Activated naive CD4-positive, alpha-beta T cell treated with anti-CD3 and anti-CD28 coated beads, Interleukin-2, amount 50 U/mL, for 72 hours (primary cell): ENCODE measurements around the gene THRA. TPM values are rescaled to one million over a fixed set of nuclear protein-coding genes. Genes with fewer than 3 reads are reported as not detected.

Source experiments
- ATAC-seq, 2 donors: fragments of 150-1000 bp; cut with Tn5 transposase; 2 replicates each; pipeline ENCODE4 v1.10.0; 2021; ENCODE audit warnings: mild to moderate bottlenecking in 2 of 2, moderate library complexity in 2 of 2
- DNase-seq, 2 donors: peaks; one replicate each; pipeline ENCODE4 v3.0.0; 2021 to 2022; ENCODE audit warnings: low spot score in 2 of 2
- H3K27ac Mint-ChIP-seq, 2 donors: one replicate each; pipeline ENCODE4 v1.8.0; 2022; ENCODE audit warnings: mild to moderate bottlenecking in 2 of 2, mixed read lengths in 2 of 2
- H3K36me3 Mint-ChIP-seq, 2 donors: one replicate each; pipeline ENCODE4 v1.8.0; 2022; ENCODE audit warnings: mixed read lengths in 2 of 2
- H3K9me3 Mint-ChIP-seq, 2 donors: one replicate each; pipeline ENCODE4 v1.8.0; 2022; ENCODE audit warnings: mixed read lengths in 2 of 2
- total RNA-seq, 2 donors: library from RNA; stranded (reverse); gene quantifications; one replicate each; pipeline ENCODE4 v1.2.3, GENCODE V29; 2022

Gene THRA
- total RNA-seq, 2 donors from 2014 or later, result 14.5 to 19.3 TPM

DNA sequence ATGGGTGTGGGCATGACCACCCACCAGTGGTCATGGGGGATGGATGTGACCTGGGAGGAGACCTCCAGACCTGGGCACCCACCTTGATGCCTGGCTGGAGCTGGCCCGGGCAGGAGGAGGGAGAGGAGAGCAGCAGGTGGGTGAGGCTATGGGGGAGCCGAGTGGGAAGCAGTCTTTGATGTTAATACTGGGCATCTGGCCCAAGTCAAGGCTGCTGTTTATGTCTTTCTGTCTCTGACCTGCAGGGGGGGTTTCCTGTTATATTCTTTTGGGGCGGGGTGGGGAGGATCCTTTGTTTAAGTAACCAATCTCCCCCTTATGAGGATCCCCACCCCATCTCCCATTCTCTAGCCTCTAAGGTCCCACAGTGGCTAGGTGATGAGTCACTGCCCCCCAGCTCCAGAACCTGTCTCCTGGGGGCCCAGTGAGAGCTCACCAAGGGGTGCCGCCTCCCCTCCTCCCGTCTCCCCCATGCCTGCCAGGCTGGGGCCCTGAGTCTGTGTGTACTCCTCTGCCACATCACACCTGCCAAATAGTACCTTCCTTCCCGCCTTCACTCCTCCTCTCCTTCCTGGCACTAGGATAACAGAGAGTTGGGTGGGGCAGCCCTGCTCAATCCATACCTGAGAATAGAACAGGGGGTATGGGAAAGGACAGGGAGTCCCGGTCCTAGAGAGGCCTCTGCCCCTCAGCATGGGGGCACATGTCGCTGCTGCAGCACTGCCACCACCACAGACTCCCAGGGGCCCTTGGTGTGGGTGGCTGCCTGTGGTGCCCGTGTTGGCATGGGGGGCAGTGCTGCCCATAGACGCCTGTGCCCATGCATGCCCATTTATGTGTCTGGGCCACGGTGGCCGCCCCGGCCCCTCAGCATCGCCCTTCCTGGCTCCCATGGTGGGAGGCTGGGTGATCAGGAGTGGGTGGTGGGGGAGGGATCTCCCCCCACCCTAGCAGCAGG lies 7.3 kb downstream of the THRA start:
- peak; percentile 23 to 47 for ATAC-seq
- no peak for DNase-seq
- H3K9me3 Mint-ChIP-seq, result peaks cover 0 to 4% of the 10 kb centered on the region in 2 donors
- H3K27ac Mint-ChIP-seq, result peak overlapping the region; percentile 83 to 93
- no peaks in the 10 kb centered on the region for H3K36me3 Mint-ChIP-seq

DNA sequence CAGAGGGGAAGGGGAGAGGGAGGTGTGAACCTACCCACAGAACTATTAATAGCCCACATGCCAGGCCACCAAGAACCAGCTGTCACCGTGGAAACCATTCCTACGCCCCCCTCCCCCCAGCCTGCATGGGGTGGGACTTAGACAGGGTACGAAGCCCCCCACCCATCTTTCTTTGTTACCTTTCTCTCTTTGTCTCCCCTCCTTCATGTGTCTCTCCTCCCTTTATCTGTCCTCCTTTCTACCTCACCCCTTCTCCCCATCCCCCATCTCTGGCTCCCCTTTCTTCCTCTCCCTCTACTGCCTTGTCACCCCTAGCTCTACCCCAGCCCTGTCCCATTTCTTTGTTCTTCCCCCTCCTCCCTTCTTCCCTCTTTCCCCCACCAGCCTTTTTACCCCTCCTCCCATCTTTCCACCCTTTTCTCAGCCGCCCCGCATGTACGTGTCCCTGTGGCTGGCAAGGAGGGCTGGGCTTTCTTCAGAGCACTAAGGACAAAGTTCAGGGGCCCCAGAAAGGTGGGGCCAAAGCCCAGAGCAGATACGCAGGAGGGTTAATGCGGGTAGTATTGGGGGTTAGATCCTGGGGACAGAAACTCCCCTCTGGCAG lies 8.0 kb downstream of the THRA start:
- Mint-ChIP-seq H3K36me3 (no peaks in the 10 kb centered on the region), H3K27ac (peak overlapping the region in 1 of 2 donors; percentile 93)

DNA sequence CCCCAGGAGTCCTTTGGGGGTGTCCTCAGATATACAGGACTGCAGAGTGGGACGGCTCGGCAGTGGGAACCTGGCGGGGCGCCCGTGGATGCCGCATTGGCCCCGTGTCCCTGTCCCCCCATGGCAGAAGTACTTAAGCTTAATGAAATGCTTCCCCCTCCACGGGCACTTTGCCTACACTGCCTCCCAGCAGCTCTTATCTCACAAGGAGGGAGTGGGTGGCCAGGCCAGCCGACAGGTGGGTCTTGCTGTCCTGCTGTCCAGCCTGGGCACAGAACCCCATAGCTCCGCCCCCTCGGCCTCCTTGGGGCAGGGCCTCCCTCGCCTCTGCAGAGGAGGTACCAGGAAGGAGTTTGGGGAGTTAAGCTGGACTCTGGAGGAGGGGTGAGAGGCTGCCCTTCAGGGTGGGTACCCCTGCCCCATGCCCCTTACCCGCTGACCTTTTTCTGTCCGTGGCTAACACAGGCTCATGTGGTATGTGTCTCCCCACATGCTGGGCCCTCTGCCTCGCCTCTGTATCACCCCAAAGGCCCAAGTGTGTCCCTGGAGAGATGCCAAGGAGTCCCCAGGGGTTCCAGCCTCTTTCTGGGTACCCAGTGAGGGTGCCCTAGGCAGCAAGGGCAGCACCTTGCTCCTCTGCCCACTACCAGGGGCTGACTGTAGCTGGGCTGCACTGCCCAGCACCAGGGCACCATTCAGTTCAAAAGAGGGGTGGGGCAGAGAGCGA lies 8.7 kb downstream of the THRA start:
- Mint-ChIP-seq H3K27ac (no peak overlapping the region), H3K36me3 (no peaks in the 10 kb centered on the region), H3K9me3 (peaks cover 0 to 4% of the 10 kb centered on the region in 2 donors)
- ATAC-seq, result no peak
- DNase-seq, result no peak

More for the DNA sequence above, 8.0 kb downstream of the THRA start:
- DNase-seq (no peak), ATAC-seq (no peak)
- peaks cover 0 to 4% of the 10 kb centered on the region in 2 donors for H3K9me3 Mint-ChIP-seq

DNA sequence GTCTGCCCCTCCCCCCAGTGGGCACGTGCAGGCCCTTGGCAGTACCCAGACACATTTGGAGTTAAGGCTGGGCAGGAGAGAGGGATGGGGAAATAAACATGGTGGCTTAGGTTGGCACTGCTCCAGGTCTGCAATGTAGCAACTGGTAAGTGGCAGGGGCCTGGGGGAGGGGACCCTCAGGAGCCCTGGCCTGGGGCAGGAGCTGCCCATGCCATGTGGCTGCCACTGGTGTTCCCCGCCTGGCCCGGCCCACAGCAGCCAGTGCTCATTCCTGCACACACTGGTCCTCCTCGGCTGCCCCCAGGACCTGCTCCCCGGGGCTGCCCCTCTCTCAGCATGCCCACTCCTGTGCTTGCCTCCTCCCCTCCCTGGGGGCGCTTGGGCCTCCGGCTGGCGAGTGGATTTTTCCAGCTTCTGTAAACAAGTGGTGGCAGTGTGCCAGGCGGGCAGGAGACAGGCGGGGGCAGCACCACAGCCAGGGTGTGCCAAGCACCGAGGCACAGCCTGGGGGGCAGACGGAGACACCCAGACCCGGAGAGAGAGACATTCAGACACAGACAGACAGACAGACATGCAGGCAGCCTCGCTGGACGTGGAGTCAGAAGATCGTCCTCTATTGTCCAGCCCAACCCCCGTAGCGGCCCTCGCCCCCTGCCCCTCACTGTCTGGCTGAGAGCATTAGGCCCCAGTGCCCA lies 9.4 kb downstream of the THRA start:
- H3K9me3 Mint-ChIP-seq, result peaks cover 0 to 3% of the 10 kb centered on the region in 2 donors
- DNase-seq (no peak), ATAC-seq (no peak)
- H3K27ac Mint-ChIP-seq, result no peak overlapping the region
- no peaks in the 10 kb centered on the region for H3K36me3 Mint-ChIP-seq

DNA sequence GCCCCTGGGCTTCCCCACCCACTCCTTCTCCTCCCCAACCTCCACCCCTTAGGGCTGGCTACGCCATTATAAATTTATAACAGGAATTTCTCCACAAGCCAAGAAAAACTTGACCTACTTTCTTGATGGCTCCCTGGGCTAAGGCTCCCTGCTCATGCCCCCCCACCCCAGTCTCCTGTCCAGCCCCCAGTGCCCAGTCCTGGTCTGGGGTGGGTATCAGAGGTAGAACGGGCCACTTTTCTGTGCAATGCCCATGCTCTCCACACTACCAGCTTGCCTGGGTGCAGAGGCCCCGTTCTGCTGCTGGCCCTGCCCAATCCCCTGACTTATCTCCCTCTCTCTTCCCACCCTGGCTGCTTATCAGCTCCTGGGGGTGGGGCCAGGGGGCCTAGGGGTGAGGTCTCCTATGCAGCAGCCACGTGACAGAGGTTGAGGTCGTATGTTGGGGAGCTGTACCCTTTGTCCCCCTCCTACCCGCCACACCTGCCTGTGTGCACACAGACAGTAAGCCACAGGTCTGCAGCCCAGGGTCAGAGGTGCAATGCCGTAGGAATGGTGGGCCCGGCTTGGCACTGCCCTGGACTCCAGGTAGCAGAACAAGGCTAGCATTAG lies 10.1 kb downstream of the THRA start:
- ATAC-seq (no peak), DNase-seq (no peak)
- Mint-ChIP-seq H3K27ac (no peak overlapping the region), H3K9me3 (no peaks in the 10 kb centered on the region), H3K36me3 (no peaks in the 10 kb centered on the region)

DNA sequence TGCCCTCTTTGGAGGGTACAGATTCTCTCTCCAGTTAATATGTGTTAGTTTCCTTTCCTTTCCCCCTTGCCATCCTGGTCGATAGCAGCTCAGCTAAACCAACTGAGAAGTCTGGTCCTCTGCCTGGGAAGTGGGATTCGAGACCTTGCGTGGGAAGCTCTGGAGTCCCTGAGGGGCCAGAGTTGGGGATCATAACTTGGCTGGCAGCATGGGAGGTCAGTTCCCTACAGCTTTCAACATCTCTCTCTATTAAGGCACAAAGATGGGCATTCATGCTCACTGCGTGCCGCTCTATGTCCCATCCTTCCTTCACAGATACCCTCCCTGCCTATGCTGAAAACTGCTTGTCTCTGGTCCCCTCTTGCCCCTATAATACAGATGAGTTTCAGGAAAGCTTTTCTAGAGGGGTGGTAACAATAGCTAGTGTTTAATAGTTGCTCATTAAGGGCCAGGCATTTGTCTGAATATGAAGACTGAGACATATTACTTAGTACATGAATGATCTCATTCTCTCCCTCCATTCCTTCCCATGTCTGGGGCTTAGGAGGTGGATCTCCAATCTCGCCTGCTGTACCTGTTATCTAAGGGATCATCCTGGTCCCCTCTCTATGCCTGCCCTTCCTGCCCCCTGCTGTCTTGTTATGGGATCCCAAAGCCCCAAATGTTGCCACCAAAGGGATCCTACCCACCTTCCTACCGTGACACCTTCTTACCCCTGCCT lies 10.8 kb downstream of the THRA start:
- Mint-ChIP-seq H3K36me3 (no peaks in the 10 kb centered on the region), H3K27ac (no peak overlapping the region), H3K9me3 (no peaks in the 10 kb centered on the region)
- ATAC-seq (no peak), DNase-seq (no peak)

DNA sequence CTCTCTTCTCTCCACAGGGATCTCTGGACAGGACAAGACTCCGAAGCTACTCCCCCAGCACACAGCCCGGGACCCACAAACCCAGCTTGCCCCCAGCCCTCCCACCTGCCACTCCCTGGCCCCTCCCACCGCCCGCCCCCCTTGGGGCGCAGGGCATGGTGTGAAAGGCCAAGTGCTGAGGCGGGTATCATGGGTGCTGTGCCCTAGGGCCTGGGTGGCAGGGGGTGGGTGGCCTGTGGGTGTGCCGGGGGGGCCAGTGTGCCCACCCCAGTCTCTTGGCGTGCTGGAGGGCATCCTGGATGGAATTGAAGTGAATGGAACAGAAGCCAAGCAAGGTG lies 11.4 kb downstream of the THRA start:
- H3K36me3 Mint-ChIP-seq, result no peaks in the 10 kb centered on the region
- no peak for ATAC-seq
- no peaks in the 10 kb centered on the region for H3K9me3 Mint-ChIP-seq
- DNase-seq, result no peak
- H3K27ac Mint-ChIP-seq, result no peak overlapping the region

DNA sequence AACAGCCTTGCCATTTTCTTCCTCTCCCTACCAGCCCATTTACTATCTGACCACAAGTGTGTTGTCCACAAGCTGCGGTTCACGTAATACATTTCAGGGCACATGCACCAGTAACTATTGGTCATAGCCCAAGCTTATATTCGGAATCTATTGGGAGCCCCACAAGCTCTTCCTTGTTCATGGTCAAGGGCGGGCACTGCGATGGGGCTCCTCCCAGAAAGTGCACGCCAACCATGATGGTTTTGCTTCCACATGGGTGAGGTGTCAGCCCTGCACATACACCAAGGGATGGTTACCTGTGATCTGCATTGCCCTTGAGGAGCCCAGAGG lies 12.1 kb downstream of the THRA start:
- H3K9me3 Mint-ChIP-seq, result no peaks in the 10 kb centered on the region
- no peak for DNase-seq

DNA sequence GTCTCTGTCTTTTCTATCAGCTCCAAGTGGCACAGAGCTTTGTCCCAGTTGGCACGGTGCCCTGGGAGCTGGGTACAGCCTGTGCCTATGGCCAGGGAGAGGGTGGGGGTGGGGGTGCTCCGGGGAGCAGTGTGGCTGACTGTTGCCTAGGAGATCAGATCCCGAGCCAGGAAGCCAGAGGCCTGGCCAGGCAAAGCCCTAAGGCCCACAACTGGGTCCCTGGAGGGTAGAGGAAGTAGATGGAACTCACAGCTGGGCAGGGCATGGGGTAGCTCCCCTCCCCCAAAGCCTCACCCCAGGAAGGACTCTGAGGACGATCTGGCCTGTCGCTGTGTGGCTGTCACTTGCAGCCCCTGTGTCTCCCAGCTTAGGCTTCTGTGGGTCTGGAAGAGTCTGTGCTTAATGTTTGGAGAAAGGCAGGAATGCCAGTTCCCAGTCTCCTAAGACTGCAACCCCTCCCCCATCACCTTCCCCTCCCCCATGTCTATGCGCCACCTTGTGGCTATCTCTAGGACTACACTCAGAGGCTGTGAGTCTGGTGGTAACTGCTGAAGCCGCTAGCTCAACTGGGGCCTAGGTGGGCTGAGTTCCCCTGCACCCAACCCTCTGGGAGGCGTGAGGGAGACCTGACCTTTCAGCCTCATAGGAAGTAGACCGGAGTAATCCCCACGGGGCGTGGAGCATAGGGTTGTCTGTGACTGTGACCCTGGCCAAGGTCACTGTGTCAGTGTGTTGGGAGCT lies 12.6 kb downstream of the THRA start:
- peak overlapping the region; percentile 35 to 77 for H3K27ac Mint-ChIP-seq
- H3K36me3 Mint-ChIP-seq, result no peaks in the 10 kb centered on the region
- ATAC-seq (peak; percentile 79 to 86), DNase-seq (peak in 1 of 2 donors; percentile 80)
- H3K9me3 Mint-ChIP-seq, result no peaks in the 10 kb centered on the region

More for the DNA sequence above, 12.1 kb downstream of the THRA start:
- H3K27ac Mint-ChIP-seq, result no peak overlapping the region
- no peaks in the 10 kb centered on the region for H3K36me3 Mint-ChIP-seq
- peak in 1 of 2 donors; percentile 4 for ATAC-seq

DNA sequence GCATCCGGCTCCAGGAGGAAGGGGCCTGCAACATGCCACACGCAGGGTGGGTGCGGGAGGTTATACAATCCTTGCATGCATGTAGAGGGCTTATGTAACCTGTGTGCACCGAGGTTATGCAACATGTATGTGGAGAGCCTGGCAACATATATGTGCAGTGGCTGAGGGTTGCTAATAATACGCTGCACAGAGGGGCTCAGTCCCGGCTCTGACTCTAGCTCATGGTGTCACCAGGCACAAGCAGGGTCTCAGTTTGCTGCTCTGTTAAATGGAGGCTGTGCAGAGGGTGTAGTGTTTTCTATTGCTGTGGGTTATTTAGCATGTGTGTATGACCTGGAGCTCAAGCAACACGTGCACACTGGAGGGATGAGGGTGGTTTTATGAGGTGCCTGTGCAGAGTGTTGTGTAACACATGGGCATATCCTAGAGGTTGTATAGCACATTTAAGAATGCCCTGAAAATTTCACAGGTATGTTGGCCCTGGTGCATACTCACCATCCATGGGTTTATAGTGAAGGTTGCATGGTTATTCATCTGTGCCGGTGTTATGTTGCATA lies 13.3 kb downstream of the THRA start:
- Mint-ChIP-seq H3K27ac (peak overlapping the region in 1 of 2 donors; percentile 35), H3K36me3 (no peaks in the 10 kb centered on the region), H3K9me3 (no peaks in the 10 kb centered on the region)
- DNase-seq (no peak), ATAC-seq (no peak)

DNA sequence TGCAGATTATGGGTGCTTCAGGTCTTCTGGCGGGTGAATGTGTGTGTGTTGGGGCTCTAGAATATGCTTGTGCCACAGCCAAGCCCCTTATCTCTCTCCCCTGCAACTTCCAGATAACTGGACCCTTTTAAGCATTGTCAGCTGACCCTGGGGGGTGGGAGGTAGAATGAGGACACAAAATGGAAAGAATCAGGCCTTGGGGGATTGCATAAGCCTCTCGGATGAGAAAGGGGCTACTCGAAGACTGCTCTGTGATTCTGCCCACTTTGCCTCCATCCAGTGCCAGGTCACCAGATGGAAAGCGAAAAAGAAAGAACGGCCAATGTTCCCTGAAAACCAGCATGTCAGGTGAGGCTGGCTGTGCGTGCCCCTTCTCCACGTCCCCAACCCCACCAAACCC lies 13.8 kb downstream of the THRA start:
- Mint-ChIP-seq H3K9me3 (no peaks in the 10 kb centered on the region), H3K27ac (no peak overlapping the region), H3K36me3 (no peaks in the 10 kb centered on the region)
- DNase-seq (no peak), ATAC-seq (no peak)

DNA sequence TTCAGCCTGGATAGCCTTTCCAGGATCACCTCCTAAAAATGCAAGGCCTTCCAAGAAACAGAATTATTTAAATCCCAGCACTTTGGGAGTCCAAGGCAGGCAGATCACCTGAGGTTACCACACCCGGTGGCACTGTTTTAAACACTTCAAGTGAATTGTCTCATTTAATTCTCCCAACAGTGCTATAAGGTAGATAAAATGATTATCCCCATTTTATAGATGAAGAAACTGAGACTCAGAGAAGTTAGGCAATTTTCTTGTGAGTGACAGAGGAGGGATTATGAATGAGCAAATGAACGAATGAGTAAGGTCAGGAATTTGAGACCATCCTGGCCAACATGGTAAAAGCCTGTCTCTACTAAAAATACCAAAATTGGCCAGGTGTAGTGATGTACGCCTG lies 16.8 kb downstream of the THRA start:
- Mint-ChIP-seq H3K9me3 (no peaks in the 10 kb centered on the region), H3K36me3 (no peaks in the 10 kb centered on the region), H3K27ac (no peak overlapping the region)
- no peak for ATAC-seq
- no peak for DNase-seq

DNA sequence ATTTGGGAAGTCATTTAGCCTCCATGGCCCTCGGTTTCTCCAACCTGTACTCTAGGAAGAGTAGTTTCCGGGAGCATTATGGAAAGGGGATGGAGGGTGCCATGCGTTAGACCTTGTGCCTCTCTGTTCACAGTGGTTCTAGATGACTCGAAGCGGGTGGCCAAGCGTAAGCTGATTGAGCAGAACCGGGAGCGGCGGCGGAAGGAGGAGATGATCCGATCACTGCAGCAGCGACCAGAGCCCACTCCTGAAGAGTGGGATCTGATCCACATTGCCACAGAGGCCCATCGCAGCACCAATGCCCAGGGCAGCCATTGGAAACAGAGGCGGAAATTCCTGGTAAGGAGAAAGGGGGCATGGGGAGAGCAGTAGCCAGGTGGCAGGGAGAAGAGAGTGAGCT lies 21.7 kb downstream of the THRA start:
- ATAC-seq, result no peak
- Mint-ChIP-seq H3K36me3 (no peaks in the 10 kb centered on the region), H3K27ac (peak overlapping the region in 1 of 2 donors; percentile 68), H3K9me3 (no peaks in the 10 kb centered on the region)
- DNase-seq, result no peak

DNA sequence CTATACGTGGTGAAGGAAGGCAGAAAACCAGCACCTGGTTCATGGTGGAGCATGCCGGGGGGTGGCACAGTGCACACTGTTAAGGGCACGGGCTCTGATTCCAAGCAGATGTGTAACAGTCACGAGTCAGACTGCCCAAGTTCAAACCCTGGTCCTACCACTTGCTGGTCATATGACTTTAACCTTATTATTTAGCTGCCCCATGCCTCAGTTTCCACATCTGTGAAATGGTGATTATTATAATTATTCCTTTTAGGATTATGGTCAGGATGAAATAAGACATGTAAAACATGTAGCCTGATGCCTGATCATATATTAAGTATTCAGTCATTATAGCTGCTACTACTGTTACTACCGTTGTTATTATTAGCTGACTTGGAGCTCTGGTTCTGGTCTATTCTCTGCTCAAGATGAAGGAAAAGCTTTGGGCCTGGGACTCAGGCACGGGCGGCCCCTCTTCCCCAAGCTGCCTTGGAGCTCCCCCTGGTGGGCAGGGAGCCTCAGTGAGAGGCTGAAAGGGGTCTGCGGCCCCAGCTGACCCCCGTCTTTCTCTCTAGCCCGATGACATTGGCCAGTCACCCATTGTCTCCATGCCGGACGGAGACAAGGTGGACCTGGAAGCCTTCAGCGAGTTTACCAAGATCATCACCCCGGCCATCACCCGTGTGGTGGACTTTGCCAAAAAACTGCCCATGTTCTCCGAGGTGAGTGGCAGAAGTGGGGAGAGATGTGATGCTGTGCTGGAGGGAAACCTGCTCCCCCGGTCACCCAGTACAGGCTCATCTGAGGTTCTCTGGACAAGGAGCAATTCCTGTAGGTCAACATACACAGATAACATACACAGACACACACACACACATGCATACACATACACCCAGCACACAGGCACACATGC lies 23.6 kb downstream of the THRA start:
- peak overlapping the region; percentile 1 to 81 for H3K27ac Mint-ChIP-seq
- peak; percentile 55 to 77 for ATAC-seq
- DNase-seq, result peak in 1 of 2 donors; percentile 71
- H3K36me3 Mint-ChIP-seq, result no peaks in the 10 kb centered on the region
- no peaks in the 10 kb centered on the region for H3K9me3 Mint-ChIP-seq
